Measurements from ENCODE around the gene LBP.
"Not testable (repeated sequence)": the region's sequence is repeated elsewhere in the genome, so short reads cannot be mapped to it uniquely, and the experiment has no call there.

DNA sequence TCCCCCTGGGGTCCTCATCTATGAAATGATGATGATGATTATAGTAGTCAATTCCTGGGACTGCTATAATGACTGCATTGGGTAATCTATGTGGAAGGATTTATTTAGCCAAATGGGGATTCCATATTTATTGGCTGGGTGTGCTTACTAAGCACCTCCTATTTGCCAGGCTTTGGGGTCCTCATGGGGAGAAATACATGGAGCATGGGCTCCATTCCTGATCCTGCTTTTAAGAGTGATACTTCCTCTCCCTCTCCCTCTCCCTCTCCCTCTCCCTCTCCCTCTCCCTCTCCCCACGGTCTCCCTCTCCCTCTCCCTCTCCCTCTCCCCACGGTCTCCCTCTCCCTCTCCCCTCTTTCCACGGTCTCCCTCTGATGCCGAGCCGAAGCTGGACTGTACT, 31.6 kb downstream of the LBP start:
- not testable (repeated sequence) for TF ChIP-seq CTCF, EP300 (IDR thresholded peaks at IDR 0.05)

Measured in stomach (tissue), 4 donors.